HEK293 (cell line): ENCODE results near the gene TMEM233.

ENCODE experiments used
- BCL11A ChIP-seq: fragments of 450-650 bp; formaldehyde crosslinking; IDR thresholded peaks from 2 replicates; pipeline ENCODE4 v1.5.1; 2016; ENCODE audit warnings: low read depth, missing biosample characterization, missing genetic modification characterization
- SALL2 ChIP-seq: fragments of 450-650 bp; formaldehyde crosslinking; IDR thresholded peaks from 2 replicates; pipeline ENCODE4 v1.5.0; 2017; ENCODE audit warnings: missing biosample characterization, mild to moderate bottlenecking, missing genetic modification characterization, borderline replicate concordance
- ZNF10 ChIP-seq: fragments of 450-650 bp; formaldehyde crosslinking; IDR thresholded peaks from 2 replicates; pipeline ENCODE4 v1.5.1; 2017; ENCODE audit warnings: missing biosample characterization, missing genetic modification characterization
- ZNF174 ChIP-seq: fragments of 450-650 bp; formaldehyde crosslinking; IDR thresholded peaks from 2 replicates; pipeline ENCODE4 v1.5.0; 2017; ENCODE audit warnings: missing biosample characterization, mild to moderate bottlenecking, missing genetic modification characterization
- ZNF501 ChIP-seq: fragments of 450-650 bp; formaldehyde crosslinking; IDR thresholded peaks from 2 replicates; pipeline ENCODE4 v1.5.1; 2016; ENCODE audit warnings: missing biosample characterization, missing genetic modification characterization
- TF ChIP-seq, protein P1 (sequence below): fragments of 450-650 bp; formaldehyde crosslinking; IDR thresholded peaks from 2 replicates; pipeline ENCODE4 v1.5.1; 2016; ENCODE audit warnings: missing biosample characterization, missing genetic modification characterization
- TF ChIP-seq, protein P2 (sequence below): fragments of 450-650 bp; formaldehyde crosslinking; IDR thresholded peaks from 2 replicates; pipeline ENCODE4 v1.5.1; 2016; ENCODE audit warnings: missing biosample characterization, missing genetic modification characterization
- TF ChIP-seq, protein P3 (sequence below): fragments of 450-650 bp; formaldehyde crosslinking; IDR thresholded peaks from 2 replicates; pipeline ENCODE4 v1.5.1; 2016; ENCODE audit warnings: missing biosample characterization, missing genetic modification characterization

DNA sequence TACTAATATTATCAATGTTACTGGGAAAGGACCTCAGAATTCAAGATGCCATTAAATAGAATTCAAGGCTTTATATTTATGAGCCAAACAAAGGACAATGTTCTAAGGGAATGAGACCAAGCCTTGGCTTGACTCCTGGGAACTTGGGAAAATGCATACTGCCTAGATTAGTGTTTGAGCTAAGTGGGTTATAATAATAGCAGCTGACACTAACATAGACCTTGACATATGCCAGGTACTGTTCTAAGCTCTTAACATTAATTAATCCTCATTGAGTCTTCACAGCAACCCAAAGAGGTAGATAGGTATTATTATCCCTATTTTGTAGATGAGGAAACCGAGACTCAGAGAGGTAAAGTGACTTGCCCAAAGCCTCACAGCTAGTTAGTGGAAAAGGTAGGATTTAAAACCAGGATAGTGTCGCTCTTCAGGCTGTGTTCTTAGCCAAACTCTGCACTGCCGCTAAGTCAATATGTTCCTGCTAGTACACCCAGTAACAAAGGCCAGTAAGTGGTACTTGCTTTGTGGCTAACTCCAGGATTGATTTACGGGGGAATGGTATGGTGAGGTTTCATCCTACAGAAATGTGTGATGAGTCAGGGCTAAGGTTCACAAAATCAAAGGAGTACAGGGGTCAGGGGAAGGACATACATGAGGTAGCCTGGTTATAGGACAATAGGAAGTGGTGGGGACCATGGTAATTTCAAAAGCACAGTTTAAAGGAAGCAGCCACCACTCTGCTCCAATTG is 38.5 kb downstream of the TMEM233 start:
- TF ChIP-seq BCL11A (no peak), SALL2 (no peak), ZNF174 (tag by site-specific recombination) (no peak), ZNF10 (tag by site-specific recombination) (no peak), ZNF501 (tag by site-specific recombination) (no peak)
- TF ChIP-seq, protein P1, sequence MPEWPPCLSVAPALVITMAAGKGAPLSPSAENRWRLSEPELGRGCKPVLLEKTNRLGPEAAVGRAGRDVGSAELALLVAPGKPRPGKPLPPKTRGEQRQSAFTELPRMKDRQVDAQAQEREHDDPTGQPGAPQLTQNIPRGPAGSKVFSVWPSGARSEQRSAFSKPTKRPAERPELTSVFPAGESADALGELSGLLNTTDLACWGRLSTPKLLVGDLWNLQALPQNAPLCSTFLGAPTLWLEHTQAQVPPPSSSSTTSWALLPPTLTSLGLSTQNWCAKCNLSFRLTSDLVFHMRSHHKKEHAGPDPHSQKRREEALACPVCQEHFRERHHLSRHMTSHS (tag by site-specific recombination) = no peak
- TF ChIP-seq, protein P2, sequence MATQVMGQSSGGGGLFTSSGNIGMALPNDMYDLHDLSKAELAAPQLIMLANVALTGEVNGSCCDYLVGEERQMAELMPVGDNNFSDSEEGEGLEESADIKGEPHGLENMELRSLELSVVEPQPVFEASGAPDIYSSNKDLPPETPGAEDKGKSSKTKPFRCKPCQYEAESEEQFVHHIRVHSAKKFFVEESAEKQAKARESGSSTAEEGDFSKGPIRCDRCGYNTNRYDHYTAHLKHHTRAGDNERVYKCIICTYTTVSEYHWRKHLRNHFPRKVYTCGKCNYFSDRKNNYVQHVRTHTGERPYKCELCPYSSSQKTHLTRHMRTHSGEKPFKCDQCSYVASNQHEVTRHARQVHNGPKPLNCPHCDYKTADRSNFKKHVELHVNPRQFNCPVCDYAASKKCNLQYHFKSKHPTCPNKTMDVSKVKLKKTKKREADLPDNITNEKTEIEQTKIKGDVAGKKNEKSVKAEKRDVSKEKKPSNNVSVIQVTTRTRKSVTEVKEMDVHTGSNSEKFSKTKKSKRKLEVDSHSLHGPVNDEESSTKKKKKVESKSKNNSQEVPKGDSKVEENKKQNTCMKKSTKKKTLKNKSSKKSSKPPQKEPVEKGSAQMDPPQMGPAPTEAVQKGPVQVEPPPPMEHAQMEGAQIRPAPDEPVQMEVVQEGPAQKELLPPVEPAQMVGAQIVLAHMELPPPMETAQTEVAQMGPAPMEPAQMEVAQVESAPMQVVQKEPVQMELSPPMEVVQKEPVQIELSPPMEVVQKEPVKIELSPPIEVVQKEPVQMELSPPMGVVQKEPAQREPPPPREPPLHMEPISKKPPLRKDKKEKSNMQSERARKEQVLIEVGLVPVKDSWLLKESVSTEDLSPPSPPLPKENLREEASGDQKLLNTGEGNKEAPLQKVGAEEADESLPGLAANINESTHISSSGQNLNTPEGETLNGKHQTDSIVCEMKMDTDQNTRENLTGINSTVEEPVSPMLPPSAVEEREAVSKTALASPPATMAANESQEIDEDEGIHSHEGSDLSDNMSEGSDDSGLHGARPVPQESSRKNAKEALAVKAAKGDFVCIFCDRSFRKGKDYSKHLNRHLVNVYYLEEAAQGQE = no peak
- TF ChIP-seq, protein P3, sequence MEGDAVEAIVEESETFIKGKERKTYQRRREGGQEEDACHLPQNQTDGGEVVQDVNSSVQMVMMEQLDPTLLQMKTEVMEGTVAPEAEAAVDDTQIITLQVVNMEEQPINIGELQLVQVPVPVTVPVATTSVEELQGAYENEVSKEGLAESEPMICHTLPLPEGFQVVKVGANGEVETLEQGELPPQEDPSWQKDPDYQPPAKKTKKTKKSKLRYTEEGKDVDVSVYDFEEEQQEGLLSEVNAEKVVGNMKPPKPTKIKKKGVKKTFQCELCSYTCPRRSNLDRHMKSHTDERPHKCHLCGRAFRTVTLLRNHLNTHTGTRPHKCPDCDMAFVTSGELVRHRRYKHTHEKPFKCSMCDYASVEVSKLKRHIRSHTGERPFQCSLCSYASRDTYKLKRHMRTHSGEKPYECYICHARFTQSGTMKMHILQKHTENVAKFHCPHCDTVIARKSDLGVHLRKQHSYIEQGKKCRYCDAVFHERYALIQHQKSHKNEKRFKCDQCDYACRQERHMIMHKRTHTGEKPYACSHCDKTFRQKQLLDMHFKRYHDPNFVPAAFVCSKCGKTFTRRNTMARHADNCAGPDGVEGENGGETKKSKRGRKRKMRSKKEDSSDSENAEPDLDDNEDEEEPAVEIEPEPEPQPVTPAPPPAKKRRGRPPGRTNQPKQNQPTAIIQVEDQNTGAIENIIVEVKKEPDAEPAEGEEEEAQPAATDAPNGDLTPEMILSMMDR = no peak
